Measurements from ENCODE around the gene TTLL8. TPM values are rescaled to one million over a fixed set of nuclear protein-coding genes. Genes with fewer than 3 reads are reported as not detected.

The TTLL8 gene
- total RNA-seq, 1 donor from 2014 or later: not detected

GRCh38 chr22:50017701-50018224, 40.3 kb downstream of the TTLL8 start:
- no peak for DNase-seq
- peaks cover 25% of the 10 kb centered on the region for H3K4me1 Mint-ChIP-seq
- intact Hi-C loops (cut with micrococcal nuclease): loop anchor here (2.0 to 5.0 kb wide), 2 partner anchors 41 to 85 kb away; no protein-coding TSS in a partner anchor
- H3K4me3 Mint-ChIP-seq: peak overlapping the region; percentile 28
- H3K27me3 Mint-ChIP-seq: peaks cover 8% of the 10 kb centered on the region
- no peaks in the 10 kb centered on the region for H3K36me3 Mint-ChIP-seq (ENCODE audit: low read depth)
- no peaks in the 10 kb centered on the region for H3K9me3 Mint-ChIP-seq
- peak overlapping the region; percentile 65 for H3K27ac Mint-ChIP-seq

GRCh38 chr22:50016988-50017700, 41.0 kb downstream of the TTLL8 start:
- intact Hi-C loops (cut with micrococcal nuclease): loop anchor here (5.0 kb wide), 1 partner anchor 85 kb away; no protein-coding TSS in a partner anchor
- Mint-ChIP-seq H3K9me3 (no peaks in the 10 kb centered on the region), H3K27ac (peak overlapping the region; percentile 65), H3K36me3 (ENCODE audit: low read depth) (no peaks in the 10 kb centered on the region), H3K27me3 (peaks cover 11% of the 10 kb centered on the region), H3K4me3 (peak overlapping the region; percentile 28), H3K4me1 (peaks cover 25% of the 10 kb centered on the region)
- DNase-seq: no peak

- no peaks in the 10 kb centered on the region for H3K9me3 Mint-ChIP-seq
- intact Hi-C loops (cut with micrococcal nuclease): loop anchor here (5.0 kb wide), 1 partner anchor 84 kb away; no protein-coding TSS in a partner anchor
These were observed 41.6 kb downstream of the TTLL8 start for GRCh38 chr22:50016308-50016987.

GRCh38 chr22:50015451-50016307, 42.4 kb downstream of the TTLL8 start:
- Mint-ChIP-seq H3K27ac (no peak overlapping the region), H3K27me3 (peaks cover 23% of the 10 kb centered on the region), H3K9me3 (no peaks in the 10 kb centered on the region), H3K36me3 (ENCODE audit: low read depth) (no peaks in the 10 kb centered on the region), H3K4me3 (no peak overlapping the region), H3K4me1 (peaks cover 34% of the 10 kb centered on the region)
- no peak for DNase-seq
- intact Hi-C loops (cut with micrococcal nuclease): loop anchor here (5.0 kb wide), 1 partner anchor 83 kb away; no protein-coding TSS in a partner anchor

More at GRCh38 chr22:50016308-50016987, 41.6 kb downstream of the TTLL8 start:
- H3K4me1 Mint-ChIP-seq: peaks cover 30% of the 10 kb centered on the region
- no peak overlapping the region for H3K4me3 Mint-ChIP-seq
- DNase-seq: no peak
- peak overlapping the region; percentile 25 for H3K27ac Mint-ChIP-seq
- H3K36me3 Mint-ChIP-seq (ENCODE audit: low read depth): no peaks in the 10 kb centered on the region
- H3K27me3 Mint-ChIP-seq: peaks cover 18% of the 10 kb centered on the region

DNA sequence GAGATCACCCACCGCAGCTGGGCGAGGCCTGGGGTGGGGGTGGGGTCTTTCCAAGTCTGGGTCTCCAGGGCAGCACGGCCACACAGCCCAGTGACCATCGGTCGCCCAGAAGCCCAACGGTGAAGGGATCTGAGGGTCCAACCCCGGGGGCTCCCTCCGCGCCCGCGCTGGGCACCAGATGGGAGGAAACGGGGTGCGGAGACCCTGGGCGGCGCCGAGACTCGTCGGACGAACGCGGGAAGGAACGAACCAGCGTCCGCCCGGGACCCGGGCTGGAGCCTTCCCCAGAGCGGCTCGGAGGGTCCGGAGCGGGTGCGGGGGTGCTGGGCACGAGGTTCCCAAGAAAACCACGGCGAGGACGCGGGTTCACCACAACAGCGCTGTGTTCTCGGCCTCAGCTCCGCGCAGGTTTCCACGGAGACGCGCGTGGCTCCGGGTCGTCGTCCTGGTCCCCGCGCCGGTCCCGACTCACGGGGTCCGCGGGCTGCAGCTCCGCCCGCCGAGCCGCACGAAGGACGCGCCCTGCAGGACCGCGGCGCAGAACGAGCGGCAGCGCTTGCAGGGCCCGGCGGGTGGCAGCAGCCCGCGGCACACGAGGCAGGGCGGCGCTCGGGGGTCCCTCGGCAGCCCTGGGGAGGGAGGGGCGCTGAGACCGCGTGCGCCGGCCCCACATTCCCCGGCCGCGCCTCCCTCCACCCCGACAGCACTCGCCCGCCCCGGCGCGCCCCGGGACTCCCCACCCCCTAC, 43.3 kb downstream of the TTLL8 start:
- intact Hi-C loops (cut with micrococcal nuclease): loop anchor here (5.0 kb wide), 1 partner anchor 83 kb away; no protein-coding TSS in a partner anchor
- no peaks in the 10 kb centered on the region for H3K9me3 Mint-ChIP-seq
- H3K27ac Mint-ChIP-seq: no peak overlapping the region
- peaks cover 23% of the 10 kb centered on the region for H3K27me3 Mint-ChIP-seq
- no peak overlapping the region for H3K4me3 Mint-ChIP-seq
- H3K4me1 Mint-ChIP-seq: peaks cover 34% of the 10 kb centered on the region
- DNase-seq: no peak
- H3K36me3 Mint-ChIP-seq (ENCODE audit: low read depth): no peaks in the 10 kb centered on the region

DNA sequence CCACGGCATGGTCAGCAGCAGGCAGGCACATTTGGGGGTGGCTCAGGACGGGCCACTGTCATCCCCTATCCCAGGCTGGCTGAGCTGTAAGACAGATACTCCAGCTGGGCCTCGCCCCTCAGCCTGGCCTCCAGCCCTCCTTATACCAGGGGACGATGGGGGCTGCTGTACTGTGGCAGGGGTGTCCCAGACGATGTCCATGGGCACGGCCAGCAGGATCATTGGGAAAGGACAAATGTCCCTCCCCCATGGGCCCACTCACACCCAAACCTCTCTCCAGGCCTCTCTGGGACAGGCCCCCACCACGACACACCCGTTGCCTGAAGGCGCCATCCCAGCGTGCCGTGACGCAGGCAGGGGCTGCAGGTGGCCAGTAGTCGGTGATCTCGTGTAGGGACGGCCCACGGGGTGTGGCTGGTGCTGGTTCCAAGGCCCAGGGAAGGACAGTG, 44.0 kb downstream of the TTLL8 start:
- Mint-ChIP-seq H3K27me3 (peaks cover 23% of the 10 kb centered on the region), H3K36me3 (ENCODE audit: low read depth) (no peaks in the 10 kb centered on the region), H3K4me3 (no peak overlapping the region), H3K4me1 (peaks cover 30% of the 10 kb centered on the region), H3K27ac (no peak overlapping the region), H3K9me3 (no peaks in the 10 kb centered on the region)
- intact Hi-C loops (cut with micrococcal nuclease): no loop called here
- no peak for DNase-seq

DNA sequence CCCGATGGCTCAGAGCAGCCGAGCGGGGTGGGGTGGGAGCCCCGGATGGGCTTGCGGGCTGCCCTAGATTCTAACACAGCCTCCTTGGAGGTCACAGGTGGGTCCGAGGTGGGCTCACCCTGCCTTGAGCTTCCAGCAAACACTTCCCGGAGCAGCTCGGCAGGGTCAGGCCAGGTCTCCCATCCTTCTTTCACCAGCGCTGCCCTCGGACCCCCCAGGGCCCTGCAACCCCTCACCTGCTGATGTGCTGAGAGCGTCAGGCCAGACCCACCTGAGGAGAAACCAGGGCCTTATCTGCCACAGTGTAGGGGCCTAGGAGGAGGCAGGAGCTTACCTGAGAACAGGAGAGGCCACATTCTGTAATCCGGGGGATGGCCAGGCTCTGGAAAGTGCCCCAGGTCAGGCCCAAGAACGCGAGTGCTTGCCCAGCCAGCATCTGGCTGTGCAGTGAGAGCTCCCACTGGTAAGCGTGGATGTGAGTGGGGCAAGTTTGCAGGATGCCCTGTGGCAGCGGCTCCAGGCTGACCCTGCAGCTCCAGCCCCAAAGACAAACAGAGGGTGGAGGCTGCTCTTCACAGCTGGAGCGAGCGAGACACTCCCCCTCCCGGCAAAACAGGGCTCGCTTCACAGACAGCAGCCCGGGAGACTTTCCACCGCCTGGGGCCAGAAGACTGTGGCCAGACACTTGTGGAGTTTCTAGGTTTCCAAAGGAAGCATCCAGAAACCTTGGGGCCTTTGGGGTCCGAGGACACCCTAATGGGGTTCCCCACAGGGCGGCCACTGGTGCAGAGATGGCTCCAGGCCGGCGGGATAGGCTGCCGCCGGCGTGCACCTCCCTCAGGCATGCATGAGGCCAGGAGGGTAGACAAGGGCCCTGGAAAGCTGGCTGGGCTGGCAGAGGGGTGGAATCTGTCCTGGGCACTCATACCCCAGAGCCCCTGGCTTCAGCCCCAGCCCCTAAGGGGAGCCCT, 45.6 kb downstream of the TTLL8 start, which contains the start of gene IL17REL:
Gene IL17REL, minus strand, starts transcription at position 555 of the 971 bp plus-strand sequence. Its CDS starts 119 bp downstream, at position 436.
- no peak for DNase-seq
- Mint-ChIP-seq H3K27ac (peak within 1 kb of the TSS; percentile 84), H3K4me1 (peaks cover 15% of the 10 kb centered on the region), H3K36me3 (ENCODE audit: low read depth) (no peaks in the 10 kb centered on the region), H3K27me3 (peaks cover 22% of the 10 kb centered on the region), H3K4me3 (peak within 1 kb of the TSS; percentile 64), H3K9me3 (no peaks in the 10 kb centered on the region)
- intact Hi-C loops (cut with micrococcal nuclease): no loop called here

DNA sequence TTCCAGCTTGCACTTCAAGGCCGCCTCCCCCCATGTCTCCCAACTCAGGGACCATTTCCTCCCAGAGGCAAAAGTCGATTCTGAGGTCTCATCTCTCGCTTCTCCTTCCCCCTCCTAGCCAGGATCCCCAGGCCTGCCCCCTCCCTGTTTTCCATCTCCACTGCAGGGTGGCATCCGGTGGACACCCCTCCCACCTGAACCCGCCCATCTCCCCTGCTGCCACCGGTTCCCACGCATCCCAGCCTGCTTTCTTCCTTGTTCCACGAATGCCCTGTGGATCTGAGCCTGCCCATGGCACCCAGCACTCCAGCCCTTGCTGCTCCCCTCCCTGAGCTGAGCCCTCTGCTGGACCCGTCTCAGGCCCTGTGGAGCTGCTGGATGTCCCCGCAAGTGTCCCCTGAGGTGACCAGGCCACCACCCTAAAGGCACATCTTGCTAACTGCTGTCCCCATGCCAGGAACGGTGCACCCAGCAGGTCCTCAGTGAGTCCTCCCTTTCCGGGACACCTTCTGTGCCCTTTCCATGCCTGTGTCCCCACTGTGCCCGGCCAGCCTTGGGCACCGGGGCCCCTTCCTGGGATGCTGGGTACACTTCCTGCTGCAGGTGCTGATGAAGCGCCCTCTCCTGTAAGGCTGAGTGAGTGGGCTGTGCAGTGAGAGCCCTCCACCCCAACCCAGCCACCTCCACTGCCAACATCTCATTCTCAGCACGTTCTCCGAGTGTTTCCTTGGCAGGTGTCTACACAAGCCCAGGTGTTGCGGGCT, 46.5 kb downstream of the TTLL8 start:
- Mint-ChIP-seq H3K36me3 (ENCODE audit: low read depth) (no peaks in the 10 kb centered on the region), H3K27ac (peak overlapping the region; percentile 84), H3K9me3 (no peaks in the 10 kb centered on the region), H3K27me3 (peaks cover 22% of the 10 kb centered on the region), H3K4me1 (peaks cover 10% of the 10 kb centered on the region), H3K4me3 (peak overlapping the region; percentile 64)
- DNase-seq: no peak
- intact Hi-C loops (cut with micrococcal nuclease): no loop called here

GRCh38 chr22:50010676-50011446, 47.2 kb downstream of the TTLL8 start:
- intact Hi-C loops (cut with micrococcal nuclease): no loop called here
- DNase-seq: peak; percentile 72
- Mint-ChIP-seq H3K27me3 (peaks cover 21% of the 10 kb centered on the region), H3K27ac (peak overlapping the region; percentile 84), H3K4me3 (peak overlapping the region; percentile 64), H3K4me1 (peaks cover 9% of the 10 kb centered on the region), H3K36me3 (ENCODE audit: low read depth) (no peaks in the 10 kb centered on the region), H3K9me3 (no peaks in the 10 kb centered on the region)

GRCh38 chr22:50009765-50010675, 48.1 kb downstream of the TTLL8 start:
- Mint-ChIP-seq H3K4me3 (no peak overlapping the region), H3K4me1 (peaks cover 12% of the 10 kb centered on the region), H3K27ac (peak overlapping the region; percentile 20), H3K36me3 (ENCODE audit: low read depth) (no peaks in the 10 kb centered on the region), H3K9me3 (no peaks in the 10 kb centered on the region), H3K27me3 (peaks cover 23% of the 10 kb centered on the region)
- no peak for DNase-seq
- intact Hi-C loops (cut with micrococcal nuclease): no loop called here

Measured in activated CD4-positive, alpha-beta T cell treated with anti-CD3 and anti-CD28 coated beads, Interleukin-2, amount 10 ng/mL, durations not matched to agents 24 days and 14 days (primary cell).